ENCODE results near the gene POLR3A.

POLR3A gene

DNA sequence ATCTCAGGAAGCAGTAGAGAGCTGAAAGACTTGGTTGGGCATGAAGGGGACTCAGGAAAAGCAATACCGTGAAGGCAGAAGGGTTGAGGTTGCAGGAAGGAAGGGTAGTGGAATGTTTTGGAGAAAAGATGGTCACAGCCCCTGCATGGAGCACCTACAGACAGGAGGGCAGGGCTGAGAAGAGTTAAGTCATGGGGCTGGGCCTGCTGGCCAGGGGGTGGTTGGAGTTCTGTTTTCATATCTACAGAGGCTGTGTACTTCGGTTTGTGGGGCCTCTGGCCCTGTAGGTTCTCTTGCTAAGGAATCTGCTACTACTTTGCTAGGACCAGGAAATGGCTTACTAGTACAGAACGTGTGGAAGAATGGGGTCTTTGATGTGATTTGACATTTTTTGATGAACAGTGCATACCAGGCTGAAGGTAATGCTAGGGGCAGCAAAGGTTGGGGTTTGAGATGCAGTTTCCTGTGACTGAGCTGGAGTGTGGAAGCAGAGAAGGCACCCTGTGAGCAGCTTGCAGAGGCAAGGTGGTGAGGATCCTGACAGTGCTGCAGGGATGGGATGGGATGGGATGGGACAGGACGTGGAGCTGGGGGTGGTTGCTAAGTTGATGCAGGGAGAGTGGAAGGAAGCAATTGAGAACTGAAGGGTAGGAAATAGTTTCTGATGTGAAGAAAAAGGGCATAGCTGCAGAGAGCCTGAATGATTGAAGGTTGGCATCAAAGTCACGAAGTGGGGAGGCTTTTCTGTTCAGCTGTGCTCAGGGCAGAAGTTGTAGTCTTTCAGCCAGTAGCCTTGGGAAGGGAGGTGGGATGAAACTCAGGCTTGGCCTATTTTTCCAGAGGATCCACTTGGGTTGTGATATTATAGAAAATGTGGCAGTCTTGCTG is 12.1 kb upstream of the POLR3A start:
- Histone ChIP-seq H3K27me3 (no peaks in the 10 kb centered on the region), H3K4me1 (ENCODE audit: control insufficient read depth in 1 of 2, insufficient read depth in 1 of 2, low read depth in 1 of 2, low read length in 1 of 2) (no peaks in the 10 kb centered on the region), H3K9me3 (no peaks in the 10 kb centered on the region), H3K27ac (no peak overlapping the region), H3K36me3 (peaks cover 69% of the 10 kb centered on the region), H3K4me3 (ENCODE audit: low read depth in 1 of 2, low read length in 1 of 2) (no peak overlapping the region)
- TF ChIP-seq, protein P1, sequence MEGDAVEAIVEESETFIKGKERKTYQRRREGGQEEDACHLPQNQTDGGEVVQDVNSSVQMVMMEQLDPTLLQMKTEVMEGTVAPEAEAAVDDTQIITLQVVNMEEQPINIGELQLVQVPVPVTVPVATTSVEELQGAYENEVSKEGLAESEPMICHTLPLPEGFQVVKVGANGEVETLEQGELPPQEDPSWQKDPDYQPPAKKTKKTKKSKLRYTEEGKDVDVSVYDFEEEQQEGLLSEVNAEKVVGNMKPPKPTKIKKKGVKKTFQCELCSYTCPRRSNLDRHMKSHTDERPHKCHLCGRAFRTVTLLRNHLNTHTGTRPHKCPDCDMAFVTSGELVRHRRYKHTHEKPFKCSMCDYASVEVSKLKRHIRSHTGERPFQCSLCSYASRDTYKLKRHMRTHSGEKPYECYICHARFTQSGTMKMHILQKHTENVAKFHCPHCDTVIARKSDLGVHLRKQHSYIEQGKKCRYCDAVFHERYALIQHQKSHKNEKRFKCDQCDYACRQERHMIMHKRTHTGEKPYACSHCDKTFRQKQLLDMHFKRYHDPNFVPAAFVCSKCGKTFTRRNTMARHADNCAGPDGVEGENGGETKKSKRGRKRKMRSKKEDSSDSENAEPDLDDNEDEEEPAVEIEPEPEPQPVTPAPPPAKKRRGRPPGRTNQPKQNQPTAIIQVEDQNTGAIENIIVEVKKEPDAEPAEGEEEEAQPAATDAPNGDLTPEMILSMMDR (IDR thresholded peaks at IDR 0.05) = no peak

DNA sequence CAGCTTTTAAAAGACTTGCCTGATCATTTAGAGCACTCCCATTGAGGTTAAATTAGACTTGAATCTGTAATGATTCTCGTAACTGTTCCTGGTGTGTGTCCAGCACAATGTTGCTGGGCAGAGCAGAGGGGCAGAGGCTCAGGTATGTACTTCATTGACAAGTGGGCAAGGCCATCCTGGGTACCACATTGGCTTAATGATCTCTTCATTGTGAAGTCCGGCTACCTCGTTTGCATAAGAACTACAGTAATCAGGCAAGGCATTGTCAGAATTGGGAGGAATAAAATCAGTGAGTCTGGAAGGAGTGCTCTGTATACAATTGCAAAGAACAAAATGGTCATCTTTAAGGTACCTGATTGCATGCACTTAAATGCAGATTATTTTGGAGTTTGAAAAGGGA is 10.4 kb upstream of the POLR3A start:
- H3K27me3 ChIP-seq = no peaks in the 10 kb centered on the region
- H3K27ac ChIP-seq = no peak overlapping the region
- H3K4me3 ChIP-seq (ENCODE audit: low read depth in 1 of 2, low read length in 1 of 2) = no peak overlapping the region
- peaks cover 0 to 2% of the 10 kb centered on the region in 2 experiments for H3K4me1 ChIP-seq (ENCODE audit: control insufficient read depth in 1 of 2, insufficient read depth in 1 of 2, low read depth in 1 of 2, low read length in 1 of 2)
- no peaks in the 10 kb centered on the region for H3K9me3 ChIP-seq
- TF ChIP-seq, protein P1 (IDR thresholded peaks at IDR 0.05) = no peak
- H3K36me3 ChIP-seq = peaks cover 83% of the 10 kb centered on the region

DNA sequence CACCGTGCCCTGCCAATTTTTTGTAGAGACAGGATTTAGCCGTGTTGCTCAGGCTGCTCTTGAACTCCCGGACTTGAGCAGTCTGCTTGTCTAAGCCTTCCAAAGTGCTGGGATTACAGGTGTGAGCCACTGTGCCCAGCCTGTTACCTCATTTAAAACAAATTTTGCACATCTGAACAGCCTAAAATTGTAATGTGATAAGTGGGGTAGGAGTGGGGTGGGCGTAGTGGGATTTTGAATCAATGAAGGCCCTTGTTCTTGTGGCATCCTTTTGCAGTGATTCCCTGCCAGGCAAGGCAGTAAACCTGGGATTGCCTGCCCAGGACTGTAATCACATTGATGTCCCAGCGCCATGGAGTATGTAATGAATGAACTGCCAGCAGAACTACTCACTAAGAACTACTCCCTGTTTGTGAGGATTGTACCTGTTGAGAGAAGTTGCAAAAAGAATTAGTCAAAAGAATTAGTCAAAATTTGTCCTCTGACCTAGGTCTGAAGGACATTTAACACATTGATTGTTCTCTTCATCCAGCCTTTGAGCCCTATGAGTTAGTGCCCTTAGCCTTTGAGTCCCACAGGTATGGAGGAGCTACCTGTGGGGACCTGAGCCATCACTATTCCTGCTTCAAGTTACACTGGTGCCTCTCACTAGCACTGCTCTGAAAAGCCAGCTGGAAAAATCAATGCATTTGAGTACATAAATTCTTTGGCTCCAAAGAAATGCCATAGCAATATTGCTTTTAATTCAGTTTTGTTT is 9.7 kb upstream of the POLR3A start:
- TF ChIP-seq, protein P1 (IDR thresholded peaks at IDR 0.05) = no peak
- no peak overlapping the region for H3K4me3 ChIP-seq (ENCODE audit: low read depth in 1 of 2, low read length in 1 of 2)
- peaks cover 7 to 9% of the 10 kb centered on the region in 2 experiments for H3K4me1 ChIP-seq (ENCODE audit: control insufficient read depth in 1 of 2, insufficient read depth in 1 of 2, low read depth in 1 of 2, low read length in 1 of 2)
- peaks cover 83% of the 10 kb centered on the region for H3K36me3 ChIP-seq
- H3K27me3 ChIP-seq = no peaks in the 10 kb centered on the region
- no peaks in the 10 kb centered on the region for H3K9me3 ChIP-seq
- no peak overlapping the region for H3K27ac ChIP-seq

DNA sequence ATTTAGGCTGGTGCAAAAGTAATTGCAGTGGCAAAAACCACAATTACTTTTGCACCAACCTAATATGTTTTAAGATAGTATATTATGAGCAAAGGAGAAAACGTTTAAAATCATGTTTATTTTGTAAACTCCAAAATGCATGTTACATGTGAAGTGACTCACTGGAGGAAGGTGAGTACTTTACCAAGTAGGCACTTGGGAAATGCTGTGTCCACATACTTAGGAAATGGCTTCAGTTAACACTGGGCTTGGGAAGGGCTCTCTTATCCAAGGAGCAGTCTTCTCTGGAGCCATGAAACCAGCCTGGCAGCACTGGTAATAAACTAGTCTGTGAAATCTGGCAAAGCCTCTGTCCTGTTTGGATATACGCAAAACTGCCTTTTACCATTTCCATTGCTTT is 8.8 kb upstream of the POLR3A start:
- Histone ChIP-seq H3K27ac (no peak overlapping the region), H3K36me3 (peaks cover 81% of the 10 kb centered on the region), H3K4me1 (ENCODE audit: control insufficient read depth in 1 of 2, insufficient read depth in 1 of 2, low read depth in 1 of 2, low read length in 1 of 2) (peaks cover 15 to 18% of the 10 kb centered on the region in 2 experiments), H3K27me3 (no peaks in the 10 kb centered on the region), H3K9me3 (no peaks in the 10 kb centered on the region), H3K4me3 (ENCODE audit: low read depth in 1 of 2, low read length in 1 of 2) (no peak overlapping the region)
- TF ChIP-seq, protein P1 (IDR thresholded peaks at IDR 0.05) = no peak

DNA sequence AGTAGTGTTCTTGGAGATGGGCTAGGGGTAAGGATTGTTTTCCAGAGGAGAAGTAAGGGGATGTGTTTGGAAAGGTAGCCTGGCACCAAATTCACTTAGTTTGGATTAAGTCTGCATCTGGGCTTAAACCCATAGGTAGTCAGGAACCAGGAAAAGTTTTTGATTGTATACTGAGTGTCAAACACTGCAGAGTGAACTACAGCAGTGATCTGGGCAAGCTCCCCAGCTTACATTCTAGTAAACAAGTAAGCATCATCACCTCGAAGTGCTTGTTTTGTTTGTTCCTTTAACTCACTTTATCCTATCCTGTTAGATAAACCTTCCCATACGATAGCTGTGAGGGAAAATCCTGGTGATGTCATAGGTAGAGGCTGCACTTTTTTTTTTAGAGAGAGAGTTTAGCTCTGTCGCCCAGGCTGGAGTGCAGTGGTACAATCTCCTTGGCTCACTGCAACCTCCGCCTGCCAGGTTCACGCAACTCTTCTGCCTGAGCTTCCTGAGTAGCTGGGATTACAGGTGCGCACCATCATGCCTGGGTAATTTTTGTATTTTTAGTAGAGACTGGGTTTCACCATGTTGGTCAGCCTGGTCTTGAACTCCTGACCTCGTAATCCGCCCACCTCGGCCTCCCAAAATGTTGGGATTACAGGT is 6.7 kb upstream of the POLR3A start:
- no peak overlapping the region for H3K27ac ChIP-seq
- no peaks in the 10 kb centered on the region for H3K9me3 ChIP-seq
- no peak overlapping the region for H3K4me3 ChIP-seq (ENCODE audit: low read depth in 1 of 2, low read length in 1 of 2)
- TF ChIP-seq, protein P1 (IDR thresholded peaks at IDR 0.05) = no peak
- peaks cover 16 to 21% of the 10 kb centered on the region in 2 experiments for H3K4me1 ChIP-seq (ENCODE audit: control insufficient read depth in 1 of 2, insufficient read depth in 1 of 2, low read depth in 1 of 2, low read length in 1 of 2)
- H3K27me3 ChIP-seq = no peaks in the 10 kb centered on the region
- H3K36me3 ChIP-seq = peaks cover 60% of the 10 kb centered on the region

All from neutrophil (primary cell).